Measurements from ENCODE around the gene ATR. TPM values are rescaled to one million over a fixed set of nuclear protein-coding genes. Genes with fewer than 3 reads are reported as not detected.

The ATR gene
- total RNA-seq (10 to 100 TPM; 31.3 to 48.3 (median 36.2) TPM), polyA plus RNA-seq (10 to 100 TPM; 11.3 to 12.5 TPM), total RNA-seq (126 reads per million, percentile 88 among the genes with 10 or more reads in this experiment)

DNA sequence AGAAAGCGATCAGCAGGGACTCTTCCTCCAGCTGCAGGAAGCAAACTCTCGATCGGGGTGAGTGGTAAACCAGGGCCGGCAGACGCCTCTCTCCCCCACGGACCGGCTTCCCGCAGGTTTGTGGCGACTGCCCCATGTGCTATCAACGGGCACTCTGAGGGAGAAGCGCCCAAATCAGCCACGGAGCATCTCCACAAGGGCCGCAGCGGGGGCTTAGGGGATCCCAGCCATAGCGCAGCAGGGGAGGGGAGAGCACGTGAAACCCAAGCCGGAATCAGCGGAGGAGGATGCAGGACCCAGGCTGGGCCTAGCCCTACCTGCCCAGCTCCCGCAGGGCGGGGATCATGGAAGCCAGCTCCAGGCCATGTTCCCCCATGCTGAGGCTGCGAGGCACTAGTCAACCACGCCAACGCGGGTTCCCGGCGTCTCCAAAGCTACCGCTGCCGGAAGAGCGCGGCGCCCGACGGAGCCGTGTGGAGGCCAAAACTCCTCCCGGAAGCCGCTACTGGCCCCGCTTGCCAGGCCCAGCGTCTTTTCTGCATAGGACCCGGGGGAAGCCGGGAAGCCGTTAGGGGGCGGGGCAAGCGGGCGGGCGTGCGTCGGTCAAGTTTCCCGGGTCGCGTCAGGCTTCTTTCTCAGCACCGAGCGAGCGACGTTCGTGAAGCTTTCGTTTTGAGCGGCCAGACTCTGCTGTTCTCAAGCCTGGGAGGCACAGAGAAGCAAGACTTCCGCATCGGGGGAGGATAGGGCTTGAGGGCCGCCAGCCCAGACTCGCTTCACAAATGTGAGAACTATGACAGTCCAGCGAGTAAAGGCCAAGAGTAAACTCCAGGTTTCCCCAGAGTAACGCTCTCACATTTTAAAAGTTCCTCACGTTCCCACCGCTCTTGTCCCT is at the start of gene ATR:
ATR (minus strand) TSS at position 405 of the 895 bp plus-strand sequence; CDS start at position 376, 29 bp downstream.
- ChIA-PET CTCF (no interaction called here), POLR2A (interaction anchor here (0.7 to 4.8 kb wide), 11 partner anchors 11 to 1393 kb away, joined by 3 to 36 read pairs (median 5); partner anchors contain the start of genes DIPK2A, PLS1, RNF7 and TRPC1)
- H3K4me3 ChIP-seq (ENCODE audit: low read length): peak within 1 kb of the TSS; percentile 97
- H3K27ac ChIP-seq (ENCODE audit: low read depth, low read length): peak within 1 kb of the TSS; percentile 94
- intact Hi-C loops (cut with micrococcal nuclease): loop anchor here (1.0 to 10.0 kb wide), 23 partner anchors 18 to 1636 kb away; partner anchors contain the start of genes DIPK2A (in 2 of the 2), PLS1 (in 2 of the 2), SLC25A36 (in 2 of the 2) and TFDP2 (in 2 of the 2)
- Mint-ChIP-seq H3K27ac (peak within 1 kb of the TSS; percentile 96 to 99 (median 98)), H3K4me1 (peaks cover 45 to 60% (median 54%) of the 10 kb centered on the region in 7 donors), H3K9me3 (peaks cover 0 to 1% (median 0%) of the 10 kb centered on the region in 11 donors), H3K36me3 (peaks cover 0 to 16% (median 9%) of the 10 kb centered on the region in 5 donors), H3K27me3 (peaks cover 0 to 20% (median 0%) of the 10 kb centered on the region in 5 donors), H3K4me3 (peak within 1 kb of the TSS; percentile 93 to 99 (median 97))
- H3K36me3 ChIP-seq (ENCODE audit: control insufficient read depth in 2 of 3, insufficient read depth in 3 of 3, low read length in 3 of 3): peaks cover 0 to 4% (median 0%) of the 10 kb centered on the region in 3 experiments
- H3K27me3 ChIP-seq (ENCODE audit: control insufficient read depth in 2 of 2, insufficient read depth in 2 of 2, low read length in 2 of 2): no peaks in the 10 kb centered on the region
- DNase-seq (peak; percentile 89 to 96 (median 95)), ATAC-seq (peak; percentile 96)
- peaks cover 25 to 26% of the 10 kb centered on the region in 2 donors for H3K4me1 ChIP-seq (ENCODE audit: control insufficient read depth in 2 of 2, insufficient read depth in 2 of 2, low read length in 2 of 2)
- H3K9me3 ChIP-seq (ENCODE audit: control insufficient read depth in 2 of 3, low read length in 3 of 3): no peaks in the 10 kb centered on the region

DNA sequence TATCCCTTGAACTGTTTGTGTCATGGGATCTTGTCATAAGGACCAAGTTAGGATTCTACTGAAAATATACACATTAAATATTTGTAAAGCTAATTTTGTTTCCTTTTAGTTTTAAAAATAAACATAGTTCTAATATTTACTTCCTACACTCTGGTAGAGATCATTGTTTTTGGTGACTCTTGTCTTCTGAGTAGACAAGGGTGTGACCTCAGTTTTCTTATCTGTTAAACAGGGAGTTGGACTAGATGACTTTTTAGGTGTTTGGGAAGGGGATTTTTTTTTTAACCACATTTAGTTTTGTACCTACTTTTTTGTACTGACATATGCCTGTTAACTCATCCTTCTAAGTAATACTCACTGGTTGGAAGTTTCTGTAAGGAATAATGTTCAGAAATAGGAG is 48.4 kb upstream of the ATR start:
- no peak for DNase-seq
- ATAC-seq: no peak
- Histone ChIP-seq H3K9me3 (ENCODE audit: control insufficient read depth in 2 of 3, low read length in 3 of 3) (no peaks in the 10 kb centered on the region), H3K27me3 (ENCODE audit: control insufficient read depth in 2 of 2, insufficient read depth in 2 of 2, low read length in 2 of 2) (no peaks in the 10 kb centered on the region), H3K36me3 (ENCODE audit: control insufficient read depth in 2 of 3, insufficient read depth in 3 of 3, low read length in 3 of 3) (no peaks in the 10 kb centered on the region), H3K4me3 (ENCODE audit: low read length) (no peak overlapping the region), H3K27ac (ENCODE audit: low read depth, low read length) (no peak overlapping the region), H3K4me1 (ENCODE audit: control insufficient read depth in 2 of 2, insufficient read depth in 2 of 2, low read length in 2 of 2) (no peaks in the 10 kb centered on the region)
- Mint-ChIP-seq H3K9me3 (no peaks in the 10 kb centered on the region), H3K27me3 (peaks cover 0 to 2% (median 0%) of the 10 kb centered on the region in 5 donors), H3K27ac (no peak overlapping the region), H3K4me1 (peaks cover 0 to 6% (median 0%) of the 10 kb centered on the region in 7 donors), H3K36me3 (no peaks in the 10 kb centered on the region), H3K4me3 (no peak overlapping the region)
- POLR2A ChIA-PET: interaction anchor here (0.6 kb wide), 1 partner anchor 189 kb away, joined by 8 read pairs; no protein-coding TSS in a partner anchor
- intact Hi-C loops (cut with micrococcal nuclease): no loop called here
- CTCF ChIA-PET: no interaction called here

DNA sequence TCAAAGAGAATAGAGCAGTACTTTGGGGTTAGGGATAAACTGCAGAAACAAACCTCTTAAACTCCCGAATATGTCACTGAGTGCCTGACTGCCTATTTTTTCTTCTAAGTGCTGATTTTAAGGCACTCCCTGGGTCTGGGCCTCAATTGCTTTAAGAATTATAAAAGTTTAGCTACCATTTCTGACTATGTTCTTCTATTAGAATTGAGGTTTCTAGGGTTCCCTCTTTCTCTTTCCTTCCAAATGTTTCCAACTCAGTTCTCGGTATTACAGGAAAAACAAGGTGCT is 46.6 kb upstream of the ATR start:
- no peaks in the 10 kb centered on the region for H3K9me3 Mint-ChIP-seq

DNA sequence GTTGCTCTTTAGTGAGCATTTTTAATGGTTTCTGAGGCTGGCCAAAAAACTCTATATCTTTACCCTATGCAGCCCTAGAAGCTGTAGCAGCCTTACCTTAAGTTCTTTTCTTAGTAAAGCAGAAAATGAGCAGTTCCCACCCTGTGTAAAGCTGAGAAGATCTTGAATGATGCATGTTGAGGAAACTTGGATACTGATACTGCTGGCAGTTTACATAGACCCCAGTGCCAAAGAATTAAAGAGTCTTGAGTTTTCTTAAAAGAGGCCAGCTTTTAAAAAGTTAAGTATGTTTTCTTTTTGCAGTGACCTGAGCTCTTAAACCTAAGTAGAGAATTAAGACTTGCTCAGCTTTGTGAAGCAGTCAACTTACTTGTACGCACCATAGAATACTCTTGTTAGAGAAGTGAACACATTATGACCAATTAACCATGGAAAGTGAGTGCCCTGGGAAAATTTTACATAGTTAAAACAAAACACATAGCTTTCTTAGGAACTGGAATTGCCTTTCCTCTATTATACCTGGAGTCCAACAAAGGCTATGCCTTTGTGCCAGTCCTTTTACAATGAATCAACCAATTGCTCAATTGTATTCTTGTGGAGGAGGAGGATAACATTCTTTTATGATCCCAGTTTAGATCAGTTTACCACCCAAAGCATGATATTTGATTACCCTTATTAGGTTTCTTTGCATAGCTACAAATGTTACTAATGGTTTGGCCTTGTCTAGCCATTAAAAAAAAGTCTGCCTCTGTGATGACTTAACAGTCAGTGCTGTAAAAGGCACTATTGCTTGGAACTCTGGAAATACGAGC is 46.0 kb upstream of the ATR start:
- ChIA-PET POLR2A (interaction anchor here (0.7 kb wide), 1 partner anchor 1125 kb away, joined by 3 read pairs; no protein-coding TSS in a partner anchor), CTCF (no interaction called here)
- Histone ChIP-seq H3K9me3 (ENCODE audit: control insufficient read depth in 2 of 3, low read length in 3 of 3) (no peaks in the 10 kb centered on the region), H3K36me3 (ENCODE audit: control insufficient read depth in 2 of 3, insufficient read depth in 3 of 3, low read length in 3 of 3) (no peaks in the 10 kb centered on the region), H3K27me3 (ENCODE audit: control insufficient read depth in 2 of 2, insufficient read depth in 2 of 2, low read length in 2 of 2) (no peaks in the 10 kb centered on the region), H3K4me1 (ENCODE audit: control insufficient read depth in 2 of 2, insufficient read depth in 2 of 2, low read length in 2 of 2) (no peaks in the 10 kb centered on the region), H3K27ac (ENCODE audit: low read depth, low read length) (no peak overlapping the region), H3K4me3 (ENCODE audit: low read length) (no peak overlapping the region)
- no peaks in the 10 kb centered on the region for H3K9me3 Mint-ChIP-seq
- H3K4me1 Mint-ChIP-seq: peaks cover 0 to 6% (median 0%) of the 10 kb centered on the region in 7 donors
- no peak overlapping the region for H3K4me3 Mint-ChIP-seq
- peaks cover 0 to 3% (median 0%) of the 10 kb centered on the region in 5 donors for H3K27me3 Mint-ChIP-seq
- H3K27ac Mint-ChIP-seq: no peak overlapping the region
- intact Hi-C loops (cut with micrococcal nuclease): no loop called here
- DNase-seq (no peak), ATAC-seq (no peak)
- no peaks in the 10 kb centered on the region for H3K36me3 Mint-ChIP-seq

More for the DNA sequence above, 46.6 kb upstream of the ATR start:
- H3K36me3 ChIP-seq (ENCODE audit: control insufficient read depth in 2 of 3, insufficient read depth in 3 of 3, low read length in 3 of 3): no peaks in the 10 kb centered on the region
- Mint-ChIP-seq H3K27ac (no peak overlapping the region), H3K4me3 (no peak overlapping the region), H3K36me3 (no peaks in the 10 kb centered on the region), H3K4me1 (peaks cover 0 to 6% (median 0%) of the 10 kb centered on the region in 7 donors), H3K27me3 (peaks cover 0 to 2% (median 0%) of the 10 kb centered on the region in 5 donors)
- intact Hi-C loops (cut with micrococcal nuclease): no loop called here
- H3K4me1 ChIP-seq (ENCODE audit: control insufficient read depth in 2 of 2, insufficient read depth in 2 of 2, low read length in 2 of 2): no peaks in the 10 kb centered on the region
- H3K9me3 ChIP-seq (ENCODE audit: control insufficient read depth in 2 of 3, low read length in 3 of 3): no peaks in the 10 kb centered on the region
- DNase-seq: no peak
- CTCF ChIA-PET: interaction anchor here (0.5 kb wide), 1 partner anchor 38 kb away, joined by 3 read pairs; no protein-coding TSS in a partner anchor
- no peaks in the 10 kb centered on the region for H3K27me3 ChIP-seq (ENCODE audit: control insufficient read depth in 2 of 2, insufficient read depth in 2 of 2, low read length in 2 of 2)
- no peak for ATAC-seq
- H3K27ac ChIP-seq (ENCODE audit: low read depth, low read length): no peak overlapping the region
- POLR2A ChIA-PET: interaction anchor here (0.7 kb wide), 1 partner anchor 1125 kb away, joined by 3 read pairs; no protein-coding TSS in a partner anchor
- no peak overlapping the region for H3K4me3 ChIP-seq (ENCODE audit: low read length)

DNA sequence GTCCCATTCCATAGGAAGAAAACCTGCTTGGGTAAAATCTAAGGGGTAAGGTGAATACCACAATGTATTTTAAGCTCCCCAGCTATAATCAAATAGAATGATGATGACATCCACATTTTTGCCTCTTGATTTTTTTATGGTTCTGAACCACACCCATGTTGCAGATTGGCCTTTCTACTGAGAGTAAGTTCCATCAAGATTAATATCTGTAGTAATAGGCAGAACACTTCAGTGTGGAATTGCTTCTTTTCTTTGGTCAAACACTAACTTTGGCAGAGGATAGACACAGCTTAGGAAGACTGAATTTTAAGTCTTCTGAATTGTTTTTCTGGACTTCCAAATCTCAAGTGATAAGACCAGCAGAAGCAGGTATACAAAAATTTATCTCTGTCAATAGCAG is 44.7 kb upstream of the ATR start:
- Histone ChIP-seq H3K27me3 (ENCODE audit: control insufficient read depth in 2 of 2, insufficient read depth in 2 of 2, low read length in 2 of 2) (no peaks in the 10 kb centered on the region), H3K4me3 (ENCODE audit: low read length) (no peak overlapping the region), H3K27ac (ENCODE audit: low read depth, low read length) (no peak overlapping the region), H3K9me3 (ENCODE audit: control insufficient read depth in 2 of 3, low read length in 3 of 3) (no peaks in the 10 kb centered on the region), H3K36me3 (ENCODE audit: control insufficient read depth in 2 of 3, insufficient read depth in 3 of 3, low read length in 3 of 3) (no peaks in the 10 kb centered on the region), H3K4me1 (ENCODE audit: control insufficient read depth in 2 of 2, insufficient read depth in 2 of 2, low read length in 2 of 2) (no peaks in the 10 kb centered on the region)
- peaks cover 0 to 4% (median 0%) of the 10 kb centered on the region in 5 donors for H3K27me3 Mint-ChIP-seq
- ATAC-seq: no peak
- intact Hi-C loops (cut with micrococcal nuclease): no loop called here
- H3K36me3 Mint-ChIP-seq: no peaks in the 10 kb centered on the region
- H3K27ac Mint-ChIP-seq: no peak overlapping the region
- H3K4me1 Mint-ChIP-seq: peaks cover 0 to 6% (median 0%) of the 10 kb centered on the region in 7 donors
- ChIA-PET CTCF (no interaction called here), POLR2A (no interaction called here)
- H3K4me3 Mint-ChIP-seq: no peak overlapping the region
- H3K9me3 Mint-ChIP-seq: no peaks in the 10 kb centered on the region
- DNase-seq: no peak

DNA sequence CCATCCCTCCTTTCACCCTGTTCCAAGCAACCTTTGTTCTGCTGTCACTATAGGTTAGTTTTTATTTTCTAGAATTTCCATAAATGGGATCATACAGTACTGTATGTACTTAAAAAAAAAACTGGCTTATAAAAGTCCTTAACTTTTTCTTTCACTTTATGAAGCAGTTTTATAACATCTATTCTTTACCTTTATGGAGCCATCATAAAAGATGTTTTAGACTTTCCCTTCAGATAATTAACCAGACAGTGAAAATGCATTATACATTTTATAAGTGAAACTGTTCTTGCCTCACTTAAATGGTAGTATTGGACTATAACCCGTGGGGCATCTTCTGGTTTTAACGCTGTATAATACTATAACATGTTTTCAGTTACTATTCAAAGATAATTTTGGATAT is 43.9 kb upstream of the ATR start:
- DNase-seq (no peak), ATAC-seq (no peak)
- no peak overlapping the region for H3K27ac Mint-ChIP-seq
- no peaks in the 10 kb centered on the region for H3K36me3 Mint-ChIP-seq
- ChIA-PET POLR2A (no interaction called here), CTCF (no interaction called here)
- H3K4me1 ChIP-seq (ENCODE audit: control insufficient read depth in 2 of 2, insufficient read depth in 2 of 2, low read length in 2 of 2): no peaks in the 10 kb centered on the region
- no peak overlapping the region for H3K27ac ChIP-seq (ENCODE audit: low read depth, low read length)
- H3K9me3 ChIP-seq (ENCODE audit: control insufficient read depth in 2 of 3, low read length in 3 of 3): no peaks in the 10 kb centered on the region
- peaks cover 0 to 4% (median 0%) of the 10 kb centered on the region in 5 donors for H3K27me3 Mint-ChIP-seq
- H3K4me1 Mint-ChIP-seq: peaks cover 0 to 5% (median 0%) of the 10 kb centered on the region in 7 donors
- H3K4me3 Mint-ChIP-seq: no peak overlapping the region
- intact Hi-C loops (cut with micrococcal nuclease): no loop called here
- H3K36me3 ChIP-seq (ENCODE audit: control insufficient read depth in 2 of 3, insufficient read depth in 3 of 3, low read length in 3 of 3): no peaks in the 10 kb centered on the region
- no peak overlapping the region for H3K4me3 ChIP-seq (ENCODE audit: low read length)
- no peaks in the 10 kb centered on the region for H3K9me3 Mint-ChIP-seq
- H3K27me3 ChIP-seq (ENCODE audit: control insufficient read depth in 2 of 2, insufficient read depth in 2 of 2, low read length in 2 of 2): no peaks in the 10 kb centered on the region

Data from naive thymus-derived CD4-positive, alpha-beta T cell (primary cell).